ENCODE results near the gene VSIG10.

GRCh38 chr12:118025168-118025567 is 78.6 kb downstream of the VSIG10 start:
- TF ChIP-seq CTCF (conservative IDR thresholded peaks at IDR 0.05 in 1 of 2, IDR thresholded peaks at IDR 0.05 in 1 of 2; ENCODE audit: low read depth in 1 of 2, low read length in 2 of 2) (no peak), EZH2 (IDR thresholded peaks at IDR 0.05; ENCODE audit: low read length, missing control alignments) (no peak)
